Astrocyte of the spinal cord (primary cell): ENCODE measurements around the gene FBN1.

ENCODE experiments used
- DNase-seq: peaks from one replicate; pipeline ENCODE4 v3.0.0; 2011; ENCODE audit warnings: low read depth, low spot score
- H3K4me3 ChIP-seq: 2 replicates; pipeline ENCODE4 v1.5.1; 2011; ENCODE audit warnings: low read depth, mild to moderate bottlenecking, low read length, moderate library complexity
- CTCF ChIP-seq: IDR thresholded peaks from 2 replicates; pipeline ENCODE4 v1.5.1; 2012; ENCODE audit warnings: low read depth, mild to moderate bottlenecking, low read length, inconsistent platforms
- in situ Hi-C: cut with HindIII; loops from 2 replicates; pipeline ENCODE4 v1.10.0; 2017; ENCODE audit warnings: low sequenced_read_pairs

The FBN1 gene

DNA sequence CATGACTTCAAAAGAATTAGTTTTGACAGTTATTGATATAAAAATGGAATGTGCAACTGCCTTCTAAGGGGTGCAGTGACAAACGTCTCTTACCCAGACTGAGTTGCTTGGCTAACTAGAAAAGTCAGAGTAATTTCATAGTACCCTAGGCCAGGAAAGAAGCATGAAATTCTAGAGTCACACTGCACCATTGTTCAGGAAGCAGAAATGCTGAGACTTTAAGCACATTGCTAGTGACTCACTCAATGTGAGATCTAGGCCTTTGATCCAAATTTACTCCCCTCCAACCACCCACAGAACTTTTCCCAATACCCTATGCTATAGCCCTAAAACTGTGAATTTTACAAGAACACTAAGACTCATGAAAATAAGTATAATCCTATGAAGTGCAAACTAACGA lies 203.5 kb downstream of the FBN1 start:
- no peak for TF ChIP-seq CTCF
- H3K4me3 ChIP-seq: no peak overlapping the region
- no peak for DNase-seq
- in situ Hi-C loops: no loop called here

DNA sequence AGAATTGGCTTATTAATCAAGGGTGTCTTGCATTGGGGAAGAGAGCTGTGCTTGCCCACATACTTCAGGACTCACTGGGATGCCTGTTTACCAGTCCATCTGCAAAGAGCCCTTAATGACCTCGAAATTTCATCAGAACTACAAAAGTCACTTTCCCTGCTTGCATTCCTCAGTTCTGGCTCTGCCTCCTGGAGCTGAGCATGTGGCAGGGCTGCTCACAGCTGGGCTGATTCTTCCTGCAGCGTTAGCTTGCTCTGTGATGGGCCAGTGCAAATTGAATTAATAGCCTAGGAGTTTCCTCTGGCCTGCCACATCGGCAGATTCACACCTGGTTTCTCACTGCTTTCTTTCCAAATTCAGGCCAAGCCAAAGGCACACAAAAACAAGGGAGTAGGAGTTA lies 205.4 kb downstream of the FBN1 start:
- DNase-seq: peak; percentile 79
- no peak overlapping the region for H3K4me3 ChIP-seq
- no peak for TF ChIP-seq CTCF
- in situ Hi-C loops: no loop called here

DNA sequence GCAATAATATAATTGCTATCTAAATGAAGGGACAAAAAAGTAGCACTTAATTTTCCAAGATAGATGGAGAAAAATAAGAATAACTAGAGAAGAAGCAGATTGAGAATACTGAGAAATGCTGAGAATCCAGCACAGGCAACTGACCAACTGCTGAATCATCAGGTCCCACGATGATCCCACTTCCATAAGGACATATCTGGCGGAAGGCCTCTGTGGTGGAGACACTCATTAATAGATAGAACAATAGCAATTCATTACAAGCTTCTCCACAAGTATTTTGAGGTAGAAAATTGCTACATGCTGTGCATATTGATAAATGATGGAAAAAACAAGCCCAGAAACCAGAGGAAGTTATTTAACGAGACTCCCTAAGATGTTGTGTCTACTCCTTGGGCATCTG lies 208.3 kb downstream of the FBN1 start:
- peak; percentile 50 for DNase-seq
- no peak overlapping the region for H3K4me3 ChIP-seq
- no peak for TF ChIP-seq CTCF
- in situ Hi-C loops: no loop called here

GRCh38 chr15:48435321-48435720 lies 210.2 kb downstream of the FBN1 start:
- in situ Hi-C loops: no loop called here
- H3K4me3 ChIP-seq: no peak overlapping the region
- DNase-seq: no peak
- no peak for TF ChIP-seq CTCF

GRCh38 chr15:48433226-48433886 lies 212.2 kb downstream of the FBN1 start:
- H3K4me3 ChIP-seq: no peak overlapping the region
- no peak for TF ChIP-seq CTCF
- in situ Hi-C loops: no loop called here
- DNase-seq: peak; percentile 39

DNA sequence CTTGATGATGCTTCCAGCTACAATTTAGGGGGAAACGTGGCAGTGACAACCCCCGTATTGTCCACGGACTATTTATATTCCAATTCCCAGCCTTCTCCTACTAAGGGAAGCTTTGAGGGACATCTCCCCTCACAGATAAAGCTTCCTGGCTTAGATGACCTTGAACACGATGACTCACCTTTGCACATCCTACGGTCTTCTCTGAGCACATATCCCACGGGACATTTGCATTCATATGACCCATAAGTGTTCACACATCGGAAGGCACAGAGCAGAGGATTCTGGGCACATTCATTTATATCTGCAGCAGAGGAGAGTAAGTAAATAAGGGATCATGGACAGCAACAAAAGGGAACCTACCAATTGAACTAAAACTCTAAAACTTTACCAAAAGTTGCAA lies 212.8 kb downstream of the FBN1 start:
- DNase-seq: no peak
- TF ChIP-seq CTCF: no peak
- H3K4me3 ChIP-seq: no peak overlapping the region
- in situ Hi-C loops: no loop called here

GRCh38 chr15:48427960-48428547 lies 217.5 kb downstream of the FBN1 start:
- no peak for TF ChIP-seq CTCF
- DNase-seq: peak; percentile 71
- in situ Hi-C loops: no loop called here
- no peak overlapping the region for H3K4me3 ChIP-seq
